ENCODE data around the gene RCAN3. TPM values are rescaled to one million over a fixed set of nuclear protein-coding genes. Genes with fewer than 3 reads are reported as not detected.

Gene RCAN3
- total and polyA plus RNA-seq, 2 of the 13 experiments (the other 11 are each of a cell fraction or from before 2014, with no cell fraction given), result 12.2 to 13.3 TPM

- no peak for TF ChIP-seq HNF1B (CRISPR knock-in tag; IDR thresholded peaks at IDR 0.05)
- no peak for TF ChIP-seq KAT2B (IDR thresholded peaks at IDR 0.05; ENCODE audit: borderline replicate concordance, low read depth, low read length)
- no peak for TF ChIP-seq SAFB2 (CRISPR knock-in tag; IDR thresholded peaks at IDR 0.05; ENCODE audit: borderline replicate concordance, low read depth)
- no peak for TF ChIP-seq SOX5 (CRISPR knock-in tag; IDR thresholded peaks at IDR 0.05; ENCODE audit: borderline replicate concordance)
- no peak for TF ChIP-seq GLI4 (CRISPR knock-in tag; IDR thresholded peaks at IDR 0.05; ENCODE audit: borderline replicate concordance)
These were observed 48.8 kb downstream of the RCAN3 start (continued) for GRCh38 chr1:24551290-24551959.

- Histone ChIP-seq H3K9ac (ENCODE audit: insufficient read depth, low read depth, low read length) (peak overlapping the region; percentile 72), H4K20me1 (ENCODE audit: insufficient read depth, low read length) (no peaks in the 10 kb centered on the region), H3K36me3 (replicated peaks in 1 of 2; ENCODE audit: control insufficient read depth in 1 of 2, insufficient read depth in 2 of 2, low read length in 2 of 2) (no peaks in the 10 kb centered on the region), H2AFZ (ENCODE audit: low read length) (no peak overlapping the region), H3K4me2 (ENCODE audit: low read depth, low read length) (peak overlapping the region; percentile 65), H3K4me3 (replicated peaks in 1 of 3; ENCODE audit: insufficient read depth in 1 of 3, low read depth in 2 of 3, low read length in 3 of 3) (peak overlapping the region in 1 of 3 experiments; percentile 40; a peak in 2 of 6 replicates), H3K9me3 (ENCODE audit: low read length) (no peaks in the 10 kb centered on the region), H3K79me2 (ENCODE audit: insufficient read depth, low read length) (peaks cover 3% of the 10 kb centered on the region), H3K27me3 (ENCODE audit: control insufficient read depth in 1 of 2, insufficient read depth in 2 of 2, low read length in 2 of 2) (no peaks in the 10 kb centered on the region), H3K27ac (ENCODE audit: extremely low read length, insufficient read depth, low read length) (peak overlapping the region; percentile 92), H3K4me1 (ENCODE audit: insufficient read depth, low read length) (peaks cover 94% of the 10 kb centered on the region)
- FAIRE-seq, result peak; percentile 82
- ATAC-seq, result peak; percentile 78
- no TSS peak for BruUV-seq (replicated peaks)
- WGBS (ENCODE audit: low lambda C conversion rate), result 20% methylated on average over 10 of the region's 10 CpGs
- in situ Hi-C loops (cut with HindIII; ENCODE audit: extremely low pct_ligation_motif_present, low pct_unique_long_range_greater_than_20kb) (no loop called here), intact Hi-C loops (cut with micrococcal nuclease; ENCODE audit: unreplicated experiment) (no loop called here)
- ChIA-PET CTCF (ENCODE audit: low intra/inter-chr PET ratio, low total read pairs) (interaction anchor here (0.6 kb wide), 1 partner anchor 9 kb away, joined by 4 read pairs; no protein-coding TSS in a partner anchor), POLR2A (no interaction called here)
- DNase-seq (ENCODE audit: low spot score), result peak; percentile 98
- no peak for TF ChIP-seq NKX3-1 (CRISPR knock-in tag; IDR thresholded peaks at IDR 0.05)
- no peak for TF ChIP-seq ZNF768 (CRISPR knock-in tag; IDR thresholded peaks at IDR 0.05)
- no peak for TF ChIP-seq KLF6 (CRISPR knock-in tag; IDR thresholded peaks at IDR 0.05)
- no peak for TF ChIP-seq RAD21 (CRISPR knock-in tag; IDR thresholded peaks at IDR 0.05)
- TF ChIP-seq ZNF737 (CRISPR knock-in tag; IDR thresholded peaks at IDR 0.05; ENCODE audit: borderline replicate concordance), result 0 out of 2 replicates have a peak, but pooled peaks have one; percentile 85
- TF ChIP-seq ZNF839 (CRISPR knock-in tag; IDR thresholded peaks at IDR 0.05; ENCODE audit: borderline replicate concordance), result no peak
- TF ChIP-seq PRDM10 (CRISPR knock-in tag; IDR thresholded peaks at IDR 0.05; ENCODE audit: low read depth), result no peak
- peak; percentile 85 for TF ChIP-seq SOX5 (CRISPR knock-in tag; IDR thresholded peaks at IDR 0.05; ENCODE audit: borderline replicate concordance)
- TF ChIP-seq NPAS2 (CRISPR knock-in tag; IDR thresholded peaks at IDR 0.05; ENCODE audit: borderline replicate concordance), result no peak
- no peak for TF ChIP-seq ZNF672 (CRISPR knock-in tag; IDR thresholded peaks at IDR 0.05)
- TF ChIP-seq ZNF263 (CRISPR knock-in tag; IDR thresholded peaks at IDR 0.05), result peak; percentile 61; the same call in 1 of the 2 replicates
- peak; percentile 48; the same call in 1 of the 2 replicates for TF ChIP-seq MXD4 (CRISPR knock-in tag; IDR thresholded peaks at IDR 0.05)
These were observed 49.4 kb downstream of the RCAN3 start for GRCh38 chr1:24551960-24552571.

All from HepG2 (cell line).